AG04450 (cell line): ENCODE data around the gene ZFHX3. TPM values are rescaled to one million over a fixed set of nuclear protein-coding genes. Genes with fewer than 3 reads are reported as not detected.

ENCODE experiments used
- CTCF ChIA-PET: fragments of 300-600, 350-600 bp; formaldehyde crosslinking; extraction: SDS; loops from one replicate; lab custom pipeline; 2022; ENCODE audit warnings: antibody characterized with exemption, inconsistent platforms; lab: Charles Lee
- POLR2A ChIA-PET: fragments of 350-600 bp; formaldehyde crosslinking; extraction: SDS; loops from one replicate; lab custom pipeline; 2021; ENCODE audit warnings: antibody characterized with exemption, inconsistent platforms; lab: Yijun Ruan, JAX
- DNase-seq: peaks from one replicate; pipeline ENCODE4 v3.0.0-alpha.2; 2011; ENCODE audit warnings: low read depth, low spot score
- H3K27ac ChIP-seq: one replicate; pipeline ENCODE4 v1.5.1; 2012; ENCODE audit warnings: low read depth, low read length, control low read depth
- H3K27me3 ChIP-seq: one replicate; pipeline ENCODE4 v1.6.0; 2012; ENCODE audit warnings: low read length; ENCODE audit not compliant: control insufficient read depth, insufficient read depth
- H3K4me3 ChIP-seq: 2 replicates; pipeline ENCODE4 v1.5.1; 2011; ENCODE audit warnings: mild to moderate bottlenecking, low read depth, low read length, control low read depth
- H3K9me3 ChIP-seq: 2 replicates; pipeline ENCODE4 v1.5.1; 2012; ENCODE audit warnings: low read length; ENCODE audit not compliant: control insufficient read depth, insufficient read depth
- CTCF ChIP-seq: IDR thresholded peaks from 2 replicates; pipeline ENCODE4 v1.5.1; 2011; ENCODE audit warnings: low read depth, low read length, control low read depth, inconsistent platforms
- polyA plus RNA-seq: library from polyadenylated mRNA; depleted of rRNA; stranded (reverse); fragments of >200 nt; gene quantifications from 2 replicates; pipeline ENCODE4 v1.2.3, GENCODE V29; 2011

The ZFHX3 gene
- polyA plus RNA-seq, 1 experiment = 3.3 TPM

GRCh38 chr16:72764015-72764654, 283.8 kb downstream of the ZFHX3 start:
- H3K27ac ChIP-seq = no peak overlapping the region

GRCh38 chr16:72760581-72760980, 287.3 kb downstream of the ZFHX3 start:
- POLR2A ChIA-PET = no interaction called here
- H3K27me3 ChIP-seq = no peaks in the 10 kb centered on the region
- H3K9me3 ChIP-seq = no peaks in the 10 kb centered on the region
- DNase-seq = no peak
- H3K4me3 ChIP-seq = no peak overlapping the region
- TF ChIP-seq CTCF = no peak
- no peak overlapping the region for H3K27ac ChIP-seq
- CTCF ChIA-PET = no interaction called here

More at GRCh38 chr16:72764015-72764654, 283.8 kb downstream of the ZFHX3 start:
- DNase-seq = no peak
- ChIA-PET POLR2A (no interaction called here), CTCF (no interaction called here)
- Histone ChIP-seq H3K4me3 (no peak overlapping the region), H3K27me3 (no peaks in the 10 kb centered on the region), H3K9me3 (no peaks in the 10 kb centered on the region)
- no peak for TF ChIP-seq CTCF

- Histone ChIP-seq H3K9me3 (no peaks in the 10 kb centered on the region), H3K4me3 (no peak overlapping the region), H3K27me3 (no peaks in the 10 kb centered on the region), H3K27ac (no peak overlapping the region)
- ChIA-PET CTCF (no interaction called here), POLR2A (no interaction called here)
- no peak for TF ChIP-seq CTCF
- DNase-seq = no peak
Measured at GRCh38 chr16:72753881-72754280, 294.0 kb downstream of the ZFHX3 start.

- ChIA-PET POLR2A (interaction anchor here (0.6 kb wide), 1 partner anchor 347 kb away, joined by 3 read pairs; no protein-coding TSS in a partner anchor), CTCF (no interaction called here)
- H3K4me3 ChIP-seq = no peak overlapping the region
- no peak overlapping the region for H3K27ac ChIP-seq
- no peaks in the 10 kb centered on the region for H3K27me3 ChIP-seq
- DNase-seq = no peak
- no peak for TF ChIP-seq CTCF
- H3K9me3 ChIP-seq = no peaks in the 10 kb centered on the region
Measured at GRCh38 chr16:72752004-72752695, 295.8 kb downstream of the ZFHX3 start.

- no peak for DNase-seq
- Histone ChIP-seq H3K9me3 (no peaks in the 10 kb centered on the region), H3K27me3 (no peaks in the 10 kb centered on the region), H3K4me3 (no peak overlapping the region), H3K27ac (no peak overlapping the region)
- POLR2A ChIA-PET = no interaction called here
- no peak for TF ChIP-seq CTCF
- CTCF ChIA-PET = no interaction called here
Measured at GRCh38 chr16:72751076-72751475, 296.9 kb downstream of the ZFHX3 start.
